SW 1271 (cell line): Measurements from ENCODE around the gene ERBB3.

Experiments used
- DNase-seq, 2 experiments: peaks; one replicate each; lab custom pipeline; 2025; lab: John Stamatoyannopoulos, UW

The ERBB3 gene

GRCh38 chr12:56080556-56081138 lies 682 bp downstream of the ERBB3 start:
- no peak for DNase-seq

GRCh38 chr12:56081393-56082347 lies 1.7 kb downstream of the ERBB3 start:
- no peak for DNase-seq

- no peak for DNase-seq
Observed at GRCh38 chr12:56082382-56082781, 2.4 kb downstream of the ERBB3 start.

GRCh38 chr12:56082967-56083366 lies 3.0 kb downstream of the ERBB3 start:
- no peak for DNase-seq

- peak in 1 of 2 experiments; percentile 13 for DNase-seq
Observed at GRCh38 chr12:56084958-56085543, 5.1 kb downstream of the ERBB3 start.

- DNase-seq, result no peak
Observed at GRCh38 chr12:56086096-56086495, 6.1 kb downstream of the ERBB3 start.

GRCh38 chr12:56086608-56087007 lies 6.6 kb downstream of the ERBB3 start:
- no peak for DNase-seq

- no peak for DNase-seq
Observed at GRCh38 chr12:56087220-56087619, 7.3 kb downstream of the ERBB3 start.

- DNase-seq, result no peak
Observed at GRCh38 chr12:56097738-56098137, 17.8 kb downstream of the ERBB3 start.

- DNase-seq, result no peak
Observed at GRCh38 chr12:56098592-56098991, 18.6 kb downstream of the ERBB3 start.

GRCh38 chr12:56099787-56100186 lies 19.8 kb downstream of the ERBB3 start:
- DNase-seq, result no peak

- no peak for DNase-seq
Observed at GRCh38 chr12:56101045-56101444, 21.1 kb downstream of the ERBB3 start.

GRCh38 chr12:56102683-56103065 lies 22.7 kb downstream of the ERBB3 start:
- no peak for DNase-seq

GRCh38 chr12:56103066-56103711 lies 23.2 kb downstream of the ERBB3 start:
- no peak for DNase-seq

- DNase-seq, result no peak
Observed at GRCh38 chr12:56103823-56104108, 23.8 kb downstream of the ERBB3 start.

- DNase-seq, result peak; percentile 99
Observed at GRCh38 chr12:56104109-56104814, 24.3 kb downstream of the ERBB3 start, which contains the start of gene PA2G4. Gene PA2G4, plus strand, starts transcription at chr12:56104559. Its CDS starts 179 bp downstream, at chr12:56104738.

- peak in 1 of 2 experiments; percentile 28 for DNase-seq
Observed at GRCh38 chr12:56104815-56105608, 25.0 kb downstream of the ERBB3 start.

- no peak for DNase-seq
Observed at GRCh38 chr12:56105609-56105902, 25.6 kb downstream of the ERBB3 start.

GRCh38 chr12:56107242-56107641 lies 27.3 kb downstream of the ERBB3 start:
- DNase-seq, result no peak

GRCh38 chr12:56110571-56110970 lies 30.6 kb downstream of the ERBB3 start:
- DNase-seq, result no peak

- no peak for DNase-seq
Observed at GRCh38 chr12:56114084-56114483, 34.1 kb downstream of the ERBB3 start.
